HG02870 (cell line): ENCODE results near the gene RASA3.
"Not testable (repeated sequence)": the region's sequence is repeated elsewhere in the genome, so short reads cannot be mapped to it uniquely, and the experiment has no call there.

Experiments
- ATAC-seq: cut with Tn5 transposase; IDR thresholded peaks from one replicate; pipeline ENCODE4 v1.9.1; 2021; ENCODE audit warnings: mild to moderate bottlenecking, moderate library complexity; ENCODE audit not compliant: unreplicated experiment

Gene RASA3

DNA sequence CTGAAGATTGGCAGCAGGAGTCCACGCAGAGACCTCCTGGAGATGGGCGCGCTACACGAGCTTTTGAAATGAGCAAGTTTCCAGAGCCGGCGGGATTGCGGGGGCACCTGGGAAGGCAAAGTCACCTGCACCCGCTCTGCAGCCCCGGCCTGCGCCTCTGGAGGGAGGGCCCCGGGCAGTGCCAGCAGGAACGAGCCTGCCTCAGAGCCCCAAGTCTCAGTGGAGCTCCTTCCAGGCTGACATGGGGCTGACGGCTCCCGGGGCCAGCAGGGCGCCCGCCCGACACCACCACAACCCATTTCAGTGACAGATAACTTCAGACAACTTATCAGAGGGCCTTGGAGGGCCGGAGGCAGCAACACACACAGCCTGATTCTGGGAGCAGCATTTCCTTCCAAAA lies 45.0 kb downstream of the RASA3 start:
- ATAC-seq, result no peak

DNA sequence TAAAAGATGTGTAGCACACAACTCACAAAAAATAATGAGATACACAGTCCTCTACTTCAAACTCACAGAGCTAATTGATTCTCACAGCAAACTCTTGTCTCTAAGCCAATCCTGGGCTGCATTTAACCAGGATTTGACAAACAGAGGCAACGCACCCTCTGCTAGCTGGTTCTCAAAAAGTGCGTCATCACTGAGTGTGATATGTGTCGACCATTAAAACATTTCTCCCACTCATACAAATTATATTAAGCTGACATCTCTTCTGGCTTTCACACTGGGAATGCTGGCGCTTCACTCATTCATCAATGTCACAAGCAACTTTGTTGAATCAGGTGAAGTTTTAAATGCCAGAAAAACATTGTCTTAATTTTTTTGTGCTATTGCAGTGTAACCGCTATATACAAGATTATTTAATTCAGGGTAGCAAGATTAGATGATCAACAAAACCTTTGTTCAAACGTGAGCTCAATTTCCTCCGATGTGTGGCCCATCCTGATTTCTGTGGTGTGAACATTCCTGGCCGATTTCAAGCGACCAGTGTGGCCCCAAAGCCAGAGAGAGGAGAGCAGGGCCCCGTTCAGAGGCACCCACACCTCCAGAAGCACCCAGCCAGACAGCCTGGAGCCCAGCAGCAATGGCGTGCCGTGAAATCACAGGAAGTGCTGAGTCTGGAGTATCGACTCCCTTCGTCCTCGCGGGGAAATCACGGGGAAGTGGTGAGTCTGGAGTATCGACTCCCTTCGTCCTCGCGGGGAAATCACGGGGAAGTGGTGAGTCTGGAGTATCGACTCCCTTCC lies 49.4 kb downstream of the RASA3 start:
- ATAC-seq, result no peak

DNA sequence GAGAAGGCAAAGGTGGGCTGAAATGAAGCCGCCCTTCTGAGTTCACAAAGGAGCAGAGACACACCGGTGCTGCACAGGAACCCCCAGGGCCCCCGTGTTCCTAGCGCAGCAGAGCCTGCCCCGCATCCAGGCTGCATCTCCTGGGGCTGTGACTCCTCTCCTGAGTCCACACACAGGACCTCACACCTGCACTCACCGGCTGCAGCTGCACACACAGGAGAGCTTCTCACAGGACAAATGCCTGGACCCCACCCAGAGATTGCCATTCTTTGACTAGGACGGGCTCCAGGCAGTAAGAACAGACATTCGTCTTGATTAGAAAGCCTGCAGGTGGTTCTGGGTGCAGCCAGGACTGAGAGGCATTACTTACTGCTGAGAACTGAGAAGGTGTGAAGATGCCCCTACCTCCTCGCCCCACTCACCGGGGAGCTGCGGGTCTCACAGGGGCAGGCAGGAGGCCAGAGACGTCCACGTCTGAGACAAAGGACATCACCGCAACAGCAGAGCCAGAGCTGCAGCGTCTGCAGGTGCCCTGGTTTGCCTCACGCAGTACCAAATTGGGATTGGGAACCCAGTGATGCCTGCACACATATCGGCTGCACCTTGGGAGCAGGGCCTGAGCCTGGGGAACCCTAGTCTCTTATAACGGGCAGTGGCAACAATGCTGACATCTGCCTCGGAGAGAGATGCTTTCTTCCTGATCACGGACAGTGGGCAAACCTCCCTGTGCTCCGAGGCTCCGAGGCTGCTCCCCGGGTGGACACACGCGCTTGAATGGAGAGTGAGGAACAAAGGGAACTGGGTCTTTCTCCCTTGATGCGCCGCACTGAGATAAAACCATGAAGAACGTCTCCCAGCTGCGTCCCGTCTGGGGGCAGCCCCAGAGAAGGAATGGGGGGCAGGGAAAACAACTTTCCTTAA lies 50.4 kb downstream of the RASA3 start:
- ATAC-seq, result no peak

DNA sequence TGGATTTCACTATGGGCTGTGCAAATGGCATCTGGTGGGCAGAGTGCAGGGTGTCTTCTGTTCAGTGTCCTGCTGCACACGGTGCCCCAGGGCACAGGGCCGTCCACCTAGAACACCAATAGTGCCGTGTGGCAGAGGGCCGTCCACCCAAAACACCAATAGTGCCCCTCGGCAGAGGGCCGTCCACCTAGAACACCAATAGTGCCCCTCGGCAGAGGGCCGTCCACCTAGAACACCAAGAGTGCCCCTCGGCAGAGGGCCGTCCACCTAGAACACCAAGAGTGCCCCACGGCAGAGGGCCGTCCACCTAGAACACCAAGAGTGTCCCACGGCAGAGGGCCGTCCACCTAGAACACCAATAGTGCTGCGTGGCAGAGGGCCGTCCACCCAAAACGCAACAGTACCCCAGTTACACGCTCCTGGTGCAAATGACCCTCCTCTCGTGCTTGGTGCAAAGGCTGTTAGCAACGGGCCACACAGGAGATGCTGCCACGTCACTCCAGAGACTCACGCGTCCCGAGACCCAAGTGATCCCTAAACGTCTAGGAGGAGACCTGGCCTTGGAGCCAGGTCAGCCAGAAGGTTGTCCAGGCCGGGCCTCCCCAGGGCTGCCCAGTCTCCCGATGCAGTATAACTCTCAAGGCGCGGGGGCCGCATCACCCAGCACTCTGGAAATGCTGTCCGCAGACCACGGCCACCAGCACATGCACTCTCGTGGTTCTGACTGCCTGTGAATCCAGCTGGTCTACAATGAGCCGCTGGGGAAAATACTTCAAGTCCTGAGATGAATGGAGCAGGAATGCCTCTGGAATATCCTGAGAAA lies 51.5 kb downstream of the RASA3 start:
- ATAC-seq, result no peak

DNA sequence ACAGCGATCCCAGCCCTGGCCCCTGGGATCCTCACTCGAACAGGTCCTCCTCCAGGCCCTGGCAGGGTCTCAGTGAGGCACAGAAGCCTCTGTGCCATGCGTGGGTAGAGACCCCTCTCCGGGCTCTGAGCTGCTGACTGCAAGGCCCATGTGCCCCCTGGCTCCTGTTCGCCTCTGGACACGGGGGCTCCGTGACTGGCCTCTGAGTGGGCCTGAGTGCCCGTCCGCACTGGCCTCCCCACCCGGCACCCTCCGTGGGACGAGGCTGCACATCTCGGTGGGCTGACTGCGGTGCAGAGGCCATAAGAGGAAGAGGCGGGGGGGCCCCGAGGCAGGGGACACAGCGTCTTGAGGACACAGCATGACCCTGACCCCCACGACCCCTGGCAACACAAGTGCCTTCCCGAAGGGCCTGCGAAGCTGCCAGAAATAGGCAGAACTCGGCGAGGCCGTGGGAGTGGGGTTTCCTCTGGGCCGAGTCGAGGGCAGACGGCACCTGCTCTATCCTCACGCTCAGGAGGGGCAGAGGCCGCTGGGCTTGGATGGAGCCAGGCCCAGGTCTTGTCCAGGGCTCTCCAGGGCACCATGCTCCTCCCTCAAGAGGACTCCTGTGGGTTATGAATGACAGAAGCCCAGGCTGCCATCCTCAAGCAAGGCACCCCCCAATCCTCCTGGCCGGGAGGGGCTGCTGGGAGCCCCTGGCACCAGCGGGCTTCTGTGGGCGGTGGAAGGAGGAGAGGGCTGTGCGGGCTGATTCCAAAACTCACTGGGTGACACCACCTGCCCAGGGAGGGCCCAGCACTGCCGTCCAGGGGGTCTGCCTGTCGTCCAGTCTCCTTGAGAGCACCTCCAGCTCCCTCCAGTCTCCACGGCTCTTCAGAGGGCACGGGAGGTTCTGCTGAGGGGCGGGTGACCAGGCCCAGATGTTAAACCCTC lies 52.6 kb downstream of the RASA3 start:
- no peak for ATAC-seq

DNA sequence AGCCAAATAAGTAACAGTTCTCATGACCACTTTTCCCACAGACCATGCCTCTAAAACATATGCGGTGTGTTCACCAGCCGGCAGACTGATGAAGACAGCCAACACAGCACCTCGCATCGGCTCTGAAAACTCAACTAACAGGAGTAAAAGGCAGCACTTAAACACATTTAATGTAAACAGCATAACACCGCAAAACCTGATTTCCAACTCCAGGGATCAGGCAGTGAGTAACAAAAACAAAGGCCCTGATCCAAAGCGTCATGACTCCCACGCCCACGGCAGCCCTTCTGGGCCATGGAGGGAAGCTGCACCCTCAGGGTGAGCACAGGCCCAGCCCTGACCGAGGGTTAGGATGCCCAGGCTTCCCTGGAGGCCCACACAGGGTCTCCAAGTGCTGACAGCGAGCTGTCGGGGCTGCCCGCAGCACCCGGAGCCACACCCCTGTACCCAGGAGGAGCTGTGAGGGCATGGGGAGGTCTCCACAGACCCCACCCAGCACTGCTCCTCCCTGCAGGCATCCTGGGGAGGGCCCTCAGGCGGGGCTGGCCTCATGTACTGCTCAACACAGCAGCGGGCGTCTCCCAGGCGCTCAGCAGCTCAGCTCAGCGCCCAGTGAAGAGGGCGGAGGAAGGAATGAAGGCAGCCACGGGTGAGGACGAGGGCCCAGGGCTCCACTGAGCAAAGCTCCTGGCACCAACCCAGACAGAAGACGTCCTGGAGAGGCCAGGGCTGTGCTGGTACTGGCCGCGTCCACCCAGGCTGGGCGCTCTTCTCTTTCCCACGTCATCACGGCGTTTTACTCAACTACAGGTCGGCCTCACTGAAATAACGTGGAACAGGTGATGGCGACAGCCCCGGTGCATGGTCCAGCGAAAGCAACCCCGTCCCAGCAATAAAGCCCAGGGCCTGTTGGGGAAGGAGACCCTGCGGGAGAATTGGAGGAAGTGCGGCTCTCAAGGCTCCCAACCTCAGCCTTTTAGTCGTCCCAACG lies 53.7 kb downstream of the RASA3 start:
- no peak for ATAC-seq

DNA sequence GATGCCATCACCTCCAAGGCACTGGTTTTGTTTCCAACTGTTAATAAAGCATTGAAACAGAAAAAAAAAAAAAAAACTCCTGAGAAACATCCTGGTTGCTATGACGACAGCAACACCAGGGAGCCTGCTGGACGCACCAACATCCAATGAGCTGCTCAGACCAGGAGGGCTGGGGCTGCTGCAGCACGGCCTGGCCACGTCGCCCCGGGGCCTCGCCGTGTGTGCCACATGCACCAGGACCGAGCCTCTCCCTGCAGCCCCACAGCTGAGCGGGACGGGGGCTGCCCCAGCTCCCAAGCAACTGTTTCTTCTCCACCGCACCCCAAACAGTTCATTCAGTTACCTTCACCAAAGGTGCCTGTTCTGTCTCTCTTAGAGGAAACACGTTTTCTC lies 54.5 kb downstream of the RASA3 start:
- ATAC-seq, result no peak

DNA sequence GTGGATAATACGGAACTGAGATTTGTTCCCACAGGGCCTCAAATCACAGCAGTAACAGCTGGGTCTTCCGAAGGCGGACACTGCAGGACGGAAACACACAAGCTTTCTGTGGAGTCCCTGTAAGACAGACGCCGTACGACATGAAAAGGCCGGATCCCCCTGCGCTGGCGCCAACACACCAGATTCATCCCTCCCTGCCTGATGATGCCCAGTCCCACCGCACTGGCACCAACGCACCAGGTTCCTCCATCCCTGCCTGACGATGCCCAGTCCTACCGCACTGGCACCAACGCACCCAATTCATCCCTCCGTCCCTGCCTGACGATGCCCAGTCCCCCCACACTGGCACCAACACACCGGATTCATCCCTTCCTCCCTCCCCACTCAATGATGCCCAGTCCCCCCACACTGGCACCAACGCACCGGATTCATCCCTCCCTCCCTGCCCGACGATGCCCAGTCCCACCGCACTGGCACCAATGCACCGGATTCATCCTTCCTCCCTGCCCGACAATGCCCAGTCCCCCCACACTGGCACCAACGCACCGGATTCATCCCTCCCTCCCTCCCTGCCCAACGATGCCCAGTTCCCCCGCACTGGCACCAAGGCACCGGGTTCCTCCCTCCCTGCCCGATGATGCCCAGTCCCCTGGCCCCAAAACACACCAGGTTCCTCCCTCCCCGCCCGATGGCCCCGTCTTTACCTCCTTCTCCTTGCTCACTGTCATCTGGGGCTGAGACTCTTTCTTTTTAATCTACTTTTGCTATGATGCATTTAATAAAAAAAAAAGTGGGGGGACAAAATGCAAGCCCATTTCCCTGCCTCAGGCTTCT lies 55.1 kb downstream of the RASA3 start:
- no peak for ATAC-seq

DNA sequence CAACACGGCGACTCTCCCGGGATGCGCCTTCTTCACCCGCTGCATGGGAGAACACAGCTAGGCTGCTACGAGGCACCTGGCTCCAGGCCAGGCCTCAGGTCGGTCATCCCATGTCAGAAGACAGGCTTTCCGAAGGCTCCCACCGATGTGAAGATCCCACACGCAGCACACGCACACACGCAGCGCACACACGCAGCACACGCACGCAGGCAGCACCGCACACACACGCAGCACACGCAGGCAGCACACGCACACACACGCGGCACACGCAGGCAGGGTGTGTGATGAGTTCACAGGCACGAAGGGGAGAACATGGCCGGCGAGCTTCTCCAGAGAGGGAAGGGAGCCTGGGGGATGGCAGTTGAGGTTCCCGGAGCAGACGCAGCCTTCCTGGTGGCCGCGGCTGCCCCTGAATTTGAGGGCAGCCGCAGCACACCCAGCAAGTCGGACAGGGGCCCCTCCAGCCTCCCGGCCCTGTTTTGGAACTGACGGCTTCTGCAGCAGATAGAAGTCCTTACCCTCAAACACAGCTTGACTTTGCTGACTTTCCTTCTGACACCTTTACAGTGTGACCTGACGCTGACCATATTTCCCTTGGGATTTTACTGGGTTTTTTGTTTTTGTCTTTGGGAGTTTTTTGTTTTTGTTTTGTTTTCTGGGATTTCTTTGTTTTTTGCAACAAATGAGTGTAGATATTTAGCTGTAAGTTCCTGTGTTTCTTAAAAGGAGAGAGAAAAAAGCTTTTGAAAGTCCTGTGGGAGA lies 55.9 kb downstream of the RASA3 start:
- ATAC-seq, result no peak

DNA sequence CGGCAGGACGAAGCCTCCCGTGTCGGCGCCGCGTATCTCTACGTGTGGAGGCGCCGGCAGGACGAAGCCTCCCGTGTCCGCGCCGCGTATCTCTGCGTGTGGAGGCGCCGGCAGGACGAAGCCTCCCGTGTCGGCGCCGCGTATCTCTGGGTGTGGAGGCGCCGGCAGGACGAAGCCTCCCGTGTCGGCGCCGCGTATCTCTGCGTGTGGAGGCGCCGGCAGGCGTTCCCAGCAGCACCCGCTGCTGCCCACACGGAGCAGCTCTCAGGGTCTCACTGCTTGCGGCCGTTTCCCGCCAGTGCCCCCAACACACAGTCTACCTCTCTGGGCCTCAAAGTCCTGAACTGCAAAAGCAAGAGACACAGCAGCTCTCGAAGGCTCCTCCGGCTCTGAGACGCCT lies 56.6 kb downstream of the RASA3 start:
- not testable (repeated sequence) for ATAC-seq

DNA sequence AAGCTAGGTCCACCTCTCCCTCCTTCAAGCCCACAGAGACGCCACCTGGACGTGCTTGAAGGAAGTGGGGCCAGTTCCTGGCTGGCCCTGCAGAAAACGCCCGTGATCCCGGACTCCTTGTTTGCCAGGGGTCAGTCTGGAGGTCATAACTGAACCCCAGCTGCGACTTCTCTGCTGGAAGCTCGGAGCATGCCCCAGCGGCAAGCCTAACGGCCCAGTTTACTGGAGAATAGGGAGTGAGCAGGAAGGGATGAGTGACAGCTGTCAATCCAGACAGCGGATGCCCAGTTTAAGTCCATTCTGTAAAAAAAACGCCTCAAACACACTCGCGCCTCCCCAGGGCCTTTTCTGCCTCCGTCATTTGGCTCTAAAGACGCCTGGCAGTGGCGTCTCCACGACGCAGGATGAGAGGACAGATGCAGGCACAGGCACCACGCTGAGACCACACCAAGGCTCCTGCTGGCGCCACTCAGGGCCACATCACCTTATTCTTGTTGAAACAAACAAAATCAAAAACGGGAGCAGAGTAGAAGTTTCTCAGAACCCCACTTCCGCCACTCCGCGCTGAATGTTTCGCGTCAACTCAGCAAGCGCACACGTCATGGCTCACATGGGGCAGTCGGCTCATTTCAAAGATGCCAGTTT lies 57.6 kb downstream of the RASA3 start:
- ATAC-seq, result no peak

DNA sequence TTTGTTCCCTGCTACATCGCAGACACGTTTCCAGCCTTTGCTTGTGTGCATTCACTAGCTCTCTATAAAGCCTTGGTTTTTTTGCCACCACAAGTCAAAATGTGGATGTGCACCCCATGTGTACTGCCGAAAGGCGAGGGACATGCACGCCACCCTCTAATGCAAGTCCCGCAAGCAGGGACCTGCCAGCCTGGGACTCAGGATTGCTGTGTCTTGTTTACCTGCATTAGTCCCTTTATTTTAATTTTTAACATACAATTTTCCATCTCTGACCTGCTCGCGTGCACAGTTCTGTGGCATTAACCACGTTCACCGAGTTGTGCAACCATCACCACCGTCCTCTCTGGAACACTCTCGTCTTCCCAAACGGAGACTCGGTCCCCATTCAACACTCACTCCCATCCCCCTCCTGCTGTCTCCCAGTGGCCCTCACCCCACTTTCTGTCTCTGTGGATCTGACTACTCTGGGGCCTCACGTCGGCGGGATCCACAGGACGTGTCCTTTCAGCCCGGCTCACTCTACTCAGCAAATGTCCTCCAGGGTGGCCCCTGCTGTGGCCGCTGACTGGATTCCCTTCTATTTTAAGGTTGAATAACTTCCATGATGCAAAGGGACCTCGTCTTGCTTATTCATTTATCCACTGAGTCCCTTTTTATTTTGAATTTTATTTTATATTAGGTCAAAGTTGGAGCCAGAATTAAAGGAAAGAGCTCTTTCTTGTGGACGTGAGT lies 58.4 kb downstream of the RASA3 start:
- ATAC-seq, result no peak

DNA sequence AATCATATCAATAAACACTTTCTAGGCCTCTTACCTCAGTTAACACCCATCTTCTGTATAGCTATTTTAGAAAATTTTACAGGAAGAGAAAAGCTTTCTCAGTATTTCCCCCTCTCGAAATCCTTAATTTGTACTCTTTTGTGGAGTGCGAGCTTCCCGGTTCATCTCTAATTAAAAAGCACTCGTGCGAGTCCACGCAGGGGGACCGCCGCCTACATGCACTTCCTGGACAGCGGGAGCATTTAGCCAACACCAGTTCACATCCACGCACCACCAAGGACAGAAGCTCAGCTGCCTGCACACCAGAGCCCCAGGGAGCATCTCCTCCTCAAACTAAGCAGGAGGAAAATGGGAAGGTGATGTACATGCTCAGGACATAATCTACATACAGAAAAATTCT lies 60.0 kb downstream of the RASA3 start:
- no peak for ATAC-seq

DNA sequence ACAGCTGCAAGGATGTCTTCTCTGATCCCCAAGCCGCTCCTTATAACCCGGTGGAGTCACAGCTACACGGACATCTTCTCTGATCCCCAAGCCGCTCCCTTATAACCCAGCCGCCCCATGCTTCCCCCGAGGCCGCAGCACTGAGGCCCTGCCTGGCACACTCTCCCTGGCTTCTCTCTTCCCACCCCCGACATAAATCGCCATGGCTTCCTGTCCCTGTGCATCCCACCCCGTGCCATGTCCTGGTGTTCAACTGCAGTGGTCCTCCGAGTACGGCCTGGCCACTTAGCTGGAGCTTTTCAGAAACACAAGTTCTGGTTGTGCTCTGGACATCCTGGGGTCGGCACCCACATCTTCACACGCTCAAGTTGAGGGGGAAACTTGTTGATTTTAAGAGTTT lies 60.4 kb downstream of the RASA3 start:
- no peak for ATAC-seq

DNA sequence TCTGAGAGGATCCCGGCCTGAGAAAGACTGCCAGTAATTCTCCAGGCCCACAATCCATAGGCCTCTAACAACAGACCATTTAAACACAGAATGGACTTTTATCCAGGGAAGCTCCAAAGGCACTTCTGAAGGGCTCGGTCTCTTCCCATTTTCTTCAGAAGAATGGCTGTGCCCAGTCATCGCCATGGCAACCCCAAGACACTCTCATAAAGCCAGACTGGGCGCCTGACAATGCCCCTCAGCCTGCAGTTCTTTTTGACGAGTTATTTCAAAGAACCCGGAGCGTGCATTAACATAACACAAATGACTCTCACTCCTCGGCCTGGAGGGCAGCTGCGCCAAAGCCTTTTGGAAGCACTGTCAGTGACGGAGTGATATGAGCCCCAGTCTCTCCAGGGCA lies 61.0 kb downstream of the RASA3 start:
- ATAC-seq, result no peak

DNA sequence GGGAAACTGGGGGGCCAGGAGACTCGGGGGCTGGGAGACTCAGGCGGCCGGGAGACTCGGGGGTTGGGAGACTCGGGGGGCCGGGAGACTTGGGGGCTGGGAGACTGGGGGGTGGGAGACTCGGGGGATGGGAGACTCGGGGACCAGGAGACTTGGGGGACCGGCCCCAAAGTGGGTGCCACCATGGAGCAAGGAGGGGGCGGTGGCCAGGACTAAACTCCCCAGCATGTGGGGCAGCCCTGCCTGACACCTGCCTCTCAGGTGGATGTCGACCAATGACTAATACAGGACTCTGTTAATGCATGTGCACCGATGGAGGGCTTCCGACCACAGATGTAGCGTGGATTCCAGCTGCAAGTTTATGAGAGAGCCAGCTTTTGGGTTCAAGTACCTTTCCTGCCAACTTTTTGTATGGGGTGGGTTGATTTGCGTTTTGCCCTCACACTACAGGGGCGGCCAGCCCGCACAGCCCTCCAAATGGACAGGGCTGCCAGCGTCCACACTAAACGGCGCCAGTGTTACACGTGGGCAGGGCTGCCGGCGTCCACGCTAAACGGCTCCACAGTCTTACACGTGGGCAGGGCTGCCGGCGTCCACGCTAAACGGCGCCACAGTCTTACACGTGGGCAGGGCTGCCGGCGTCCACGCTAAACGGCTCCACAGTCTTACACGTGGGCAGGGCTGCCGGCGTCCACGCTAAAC lies 62.2 kb downstream of the RASA3 start:
- no peak for ATAC-seq
